CD4-positive, alpha-beta memory T cell (primary cell): ENCODE data around the gene EYS. TPM values are rescaled to one million over a fixed set of nuclear protein-coding genes. Genes with fewer than 3 reads are reported as not detected.

Source experiments
- CTCF ChIA-PET: fragments of 350-600 bp; sonication (Branson Sonifier 250); formaldehyde crosslinking; loops from one replicate; lab custom pipeline; 2021; ENCODE audit warnings: inconsistent platforms; ENCODE audit not compliant: partially characterized antibody; lab: Charles Lee
- POLR2A ChIA-PET: fragments of 350-600 bp; sonication (Branson Sonifier 250); formaldehyde crosslinking; loops from one replicate; lab custom pipeline; 2021; ENCODE audit not compliant: partially characterized antibody; lab: Charles Lee
- DNase-seq, 5 donors: peaks; one replicate each; pipeline versions ENCODE4 v3.0.0 to v3.0.0-alpha.2; 2020 to 2022; ENCODE audit warnings: mixed read lengths in 1 of 5
- H3K27ac ChIP-seq: one replicate; pipeline ENCODE4 v1.7.0; 2013; ENCODE audit warnings: low read depth, low read length
- H3K27me3 ChIP-seq: 2 replicates; pipeline ENCODE4 v1.7.0; 2013; ENCODE audit warnings: mild to moderate bottlenecking, low read length, moderate library complexity; ENCODE audit not compliant: insufficient read depth
- H3K36me3 ChIP-seq: 2 replicates; pipeline ENCODE4 v1.7.0; 2013; ENCODE audit warnings: mild to moderate bottlenecking, low read length, moderate library complexity; ENCODE audit not compliant: insufficient read depth
- H3K4me1 ChIP-seq: 2 replicates; pipeline ENCODE4 v1.7.0; 2013; ENCODE audit warnings: mild to moderate bottlenecking, low read length, moderate library complexity; ENCODE audit not compliant: insufficient read depth
- H3K4me3 ChIP-seq, 2 donors: one replicate each; pipeline ENCODE4 v1.7.0; 2013; ENCODE audit warnings: low read length in 2 of 2, mild to moderate bottlenecking in 1 of 2
- H3K9me3 ChIP-seq, 2 donors: one replicate each; pipeline ENCODE4 v1.7.0; 2013; ENCODE audit warnings: low read length in 2 of 2, control low read depth in 1 of 2; ENCODE audit not compliant: control insufficient read depth in 1 of 2
- H3K27ac Mint-ChIP-seq, 7 donors: one replicate each; pipeline ENCODE4 v1.8.0; 2020 to 2021; ENCODE audit warnings: mixed read lengths in 7 of 7, mild to moderate bottlenecking in 6 of 7, inconsistent platforms in 3 of 7, moderate library complexity in 3 of 7
- H3K27me3 Mint-ChIP-seq, 2 donors: one replicate each; pipeline ENCODE4 v1.8.0; 2020 to 2021; ENCODE audit warnings: mixed read lengths in 2 of 2
- H3K36me3 Mint-ChIP-seq, 2 donors: one replicate each; pipeline ENCODE4 v1.8.0; 2020 to 2021; ENCODE audit warnings: mixed read lengths in 2 of 2, inconsistent platforms in 1 of 2, mild to moderate bottlenecking in 1 of 2
- H3K4me1 Mint-ChIP-seq, 4 donors: one replicate each; pipeline ENCODE4 v1.8.0; 2020 to 2021; ENCODE audit warnings: mixed read lengths in 4 of 4, mild to moderate bottlenecking in 1 of 4
- H3K4me3 Mint-ChIP-seq, 8 donors: one replicate each; pipeline ENCODE4 v1.8.0; 2020 to 2021; ENCODE audit warnings: mixed read lengths in 8 of 8, mild to moderate bottlenecking in 7 of 8, moderate library complexity in 6 of 8, inconsistent platforms in 3 of 8
- H3K9me3 Mint-ChIP-seq, 8 donors: one replicate each; pipeline ENCODE4 v1.8.0; 2020 to 2021; ENCODE audit warnings: mixed read lengths in 8 of 8, mild to moderate bottlenecking in 5 of 8, inconsistent platforms in 3 of 8, moderate library complexity in 1 of 8
- intact Hi-C: fragments of 100-400 bp; cut with micrococcal nuclease; formaldehyde crosslinking; loops from one replicate; pipeline ENCODE4 v1.15.1; 2023
- polyA plus RNA-seq, 2 donors: library from polyadenylated mRNA; unstranded; fragments of 300-500 nt; fragmentation: Illumina TruSeq; gene quantifications; one replicate each; pipeline ENCODE4 v1.2.3, GENCODE V29; 2021
- total RNA-seq, 2 experiments: library from RNA; stranded (reverse); gene quantifications; one replicate each; pipeline ENCODE4 v1.2.3, GENCODE V29; 2021

EYS gene
- total and polyA plus RNA-seq, 4 experiments from 2014 or later, result 0.17 to 0.20 TPM; not detected in 2

GRCh38 chr6:64622944-64623343 lies 1084.1 kb downstream of the EYS start:
- Mint-ChIP-seq H3K27ac (no peak overlapping the region), H3K4me1 (no peaks in the 10 kb centered on the region), H3K36me3 (no peaks in the 10 kb centered on the region), H3K9me3 (peaks cover 0 to 8% (median 3%) of the 10 kb centered on the region in 8 donors), H3K4me3 (no peak overlapping the region), H3K27me3 (no peaks in the 10 kb centered on the region)
- no peak overlapping the region for H3K4me3 ChIP-seq
- H3K4me1 ChIP-seq, result no peaks in the 10 kb centered on the region
- no peak for DNase-seq
- no peaks in the 10 kb centered on the region for H3K36me3 ChIP-seq
- H3K9me3 ChIP-seq, result no peaks in the 10 kb centered on the region
- intact Hi-C loops, result no loop called here
- ChIA-PET CTCF (no interaction called here), POLR2A (no interaction called here)
- H3K27ac ChIP-seq, result no peak overlapping the region
- H3K27me3 ChIP-seq, result no peaks in the 10 kb centered on the region

- CTCF ChIA-PET, result no interaction called here
- no peak overlapping the region for H3K27ac Mint-ChIP-seq
- POLR2A ChIA-PET, result no interaction called here
- no peaks in the 10 kb centered on the region for H3K9me3 ChIP-seq
- no peak overlapping the region for H3K4me3 ChIP-seq
- no peak for DNase-seq
- no peak overlapping the region for H3K4me3 Mint-ChIP-seq
- H3K36me3 ChIP-seq, result no peaks in the 10 kb centered on the region
- H3K27me3 ChIP-seq, result no peaks in the 10 kb centered on the region
- H3K4me1 Mint-ChIP-seq, result no peaks in the 10 kb centered on the region
- H3K4me1 ChIP-seq, result no peaks in the 10 kb centered on the region
- H3K36me3 Mint-ChIP-seq, result no peaks in the 10 kb centered on the region
- H3K27me3 Mint-ChIP-seq, result no peaks in the 10 kb centered on the region
- H3K27ac ChIP-seq, result no peak overlapping the region
- H3K9me3 Mint-ChIP-seq, result peaks cover 0 to 16% (median 4%) of the 10 kb centered on the region in 8 donors
- intact Hi-C loops, result no loop called here
Measured at GRCh38 chr6:64602993-64603392, 1104.0 kb downstream of the EYS start.

- intact Hi-C loops, result no loop called here
- DNase-seq, result no peak
- no peak overlapping the region for H3K4me3 Mint-ChIP-seq
- no peaks in the 10 kb centered on the region for H3K36me3 Mint-ChIP-seq
- H3K4me3 ChIP-seq, result no peak overlapping the region
- no peak overlapping the region for H3K27ac Mint-ChIP-seq
- H3K27me3 Mint-ChIP-seq, result no peaks in the 10 kb centered on the region
- ChIA-PET POLR2A (no interaction called here), CTCF (no interaction called here)
- H3K4me1 Mint-ChIP-seq, result no peaks in the 10 kb centered on the region
- no peaks in the 10 kb centered on the region for H3K36me3 ChIP-seq
- no peaks in the 10 kb centered on the region for H3K4me1 ChIP-seq
- H3K9me3 Mint-ChIP-seq, result peaks cover 0 to 18% (median 6%) of the 10 kb centered on the region in 8 donors
- no peaks in the 10 kb centered on the region for H3K9me3 ChIP-seq
- no peaks in the 10 kb centered on the region for H3K27me3 ChIP-seq
- H3K27ac ChIP-seq, result no peak overlapping the region
Measured at GRCh38 chr6:64591676-64592036, 1115.4 kb downstream of the EYS start.

GRCh38 chr6:64590965-64591675 lies 1115.9 kb downstream of the EYS start:
- H3K4me1 ChIP-seq, result no peaks in the 10 kb centered on the region
- H3K4me3 Mint-ChIP-seq, result no peak overlapping the region
- CTCF ChIA-PET, result no interaction called here
- H3K36me3 ChIP-seq, result no peaks in the 10 kb centered on the region
- no peaks in the 10 kb centered on the region for H3K27me3 ChIP-seq
- H3K27me3 Mint-ChIP-seq, result no peaks in the 10 kb centered on the region
- no peak overlapping the region for H3K27ac ChIP-seq
- no peak overlapping the region for H3K4me3 ChIP-seq
- peaks cover 0 to 18% (median 6%) of the 10 kb centered on the region in 8 donors for H3K9me3 Mint-ChIP-seq
- intact Hi-C loops, result no loop called here
- no peaks in the 10 kb centered on the region for H3K36me3 Mint-ChIP-seq
- DNase-seq, result no peak
- POLR2A ChIA-PET, result no interaction called here
- no peaks in the 10 kb centered on the region for H3K4me1 Mint-ChIP-seq
- no peaks in the 10 kb centered on the region for H3K9me3 ChIP-seq
- no peak overlapping the region for H3K27ac Mint-ChIP-seq

GRCh38 chr6:64589961-64590360 lies 1117.1 kb downstream of the EYS start:
- Mint-ChIP-seq H3K27me3 (no peaks in the 10 kb centered on the region), H3K36me3 (no peaks in the 10 kb centered on the region), H3K27ac (no peak overlapping the region), H3K9me3 (peaks cover 0 to 14% (median 3%) of the 10 kb centered on the region in 8 donors), H3K4me3 (no peak overlapping the region), H3K4me1 (no peaks in the 10 kb centered on the region)
- ChIA-PET CTCF (no interaction called here), POLR2A (no interaction called here)
- Histone ChIP-seq H3K9me3 (no peaks in the 10 kb centered on the region), H3K4me1 (no peaks in the 10 kb centered on the region), H3K27me3 (no peaks in the 10 kb centered on the region), H3K27ac (no peak overlapping the region), H3K36me3 (no peaks in the 10 kb centered on the region), H3K4me3 (no peak overlapping the region)
- DNase-seq, result no peak
- intact Hi-C loops, result no loop called here

- intact Hi-C loops, result no loop called here
- ChIA-PET CTCF (no interaction called here), POLR2A (no interaction called here)
- H3K9me3 Mint-ChIP-seq, result peaks cover 0 to 22% (median 4%) of the 10 kb centered on the region in 8 donors
- Histone ChIP-seq H3K27me3 (no peaks in the 10 kb centered on the region), H3K4me3 (no peak overlapping the region), H3K27ac (no peak overlapping the region), H3K36me3 (no peaks in the 10 kb centered on the region), H3K9me3 (no peaks in the 10 kb centered on the region), H3K4me1 (no peaks in the 10 kb centered on the region)
- no peak for DNase-seq
- H3K36me3 Mint-ChIP-seq, result no peaks in the 10 kb centered on the region
- no peak overlapping the region for H3K27ac Mint-ChIP-seq
- H3K27me3 Mint-ChIP-seq, result no peaks in the 10 kb centered on the region
- H3K4me1 Mint-ChIP-seq, result no peaks in the 10 kb centered on the region
- H3K4me3 Mint-ChIP-seq, result no peak overlapping the region
Measured at GRCh38 chr6:64580346-64580745, 1126.7 kb downstream of the EYS start.

GRCh38 chr6:64553249-64553786 lies 1153.7 kb downstream of the EYS start:
- H3K4me1 Mint-ChIP-seq, result no peaks in the 10 kb centered on the region
- CTCF ChIA-PET, result no interaction called here

More at GRCh38 chr6:64553249-64553786, 1153.7 kb downstream of the EYS start:
- H3K4me3 Mint-ChIP-seq, result no peak overlapping the region
- Histone ChIP-seq H3K27ac (no peak overlapping the region), H3K36me3 (no peaks in the 10 kb centered on the region), H3K4me1 (no peaks in the 10 kb centered on the region), H3K9me3 (no peaks in the 10 kb centered on the region), H3K4me3 (no peak overlapping the region), H3K27me3 (no peaks in the 10 kb centered on the region)
- H3K27ac Mint-ChIP-seq, result no peak overlapping the region
- POLR2A ChIA-PET, result no interaction called here
- intact Hi-C loops, result no loop called here
- H3K36me3 Mint-ChIP-seq, result no peaks in the 10 kb centered on the region
- DNase-seq, result no peak
- H3K9me3 Mint-ChIP-seq, result peaks cover 0 to 19% (median 8%) of the 10 kb centered on the region in 8 donors
- H3K27me3 Mint-ChIP-seq, result no peaks in the 10 kb centered on the region
